HG02973 (cell line): Measurements from ENCODE around the gene EPAS1.

Source experiments
- ATAC-seq: cut with Tn5 transposase; IDR thresholded peaks from one replicate; pipeline ENCODE4 v1.9.1; 2021; ENCODE audit warnings: moderate library complexity; ENCODE audit not compliant: unreplicated experiment

Gene EPAS1

GRCh38 chr2:46337208-46337994 lies 40.2 kb downstream of the EPAS1 start:
- no peak for ATAC-seq

GRCh38 chr2:46338674-46339073 lies 41.5 kb downstream of the EPAS1 start:
- ATAC-seq, result no peak

DNA sequence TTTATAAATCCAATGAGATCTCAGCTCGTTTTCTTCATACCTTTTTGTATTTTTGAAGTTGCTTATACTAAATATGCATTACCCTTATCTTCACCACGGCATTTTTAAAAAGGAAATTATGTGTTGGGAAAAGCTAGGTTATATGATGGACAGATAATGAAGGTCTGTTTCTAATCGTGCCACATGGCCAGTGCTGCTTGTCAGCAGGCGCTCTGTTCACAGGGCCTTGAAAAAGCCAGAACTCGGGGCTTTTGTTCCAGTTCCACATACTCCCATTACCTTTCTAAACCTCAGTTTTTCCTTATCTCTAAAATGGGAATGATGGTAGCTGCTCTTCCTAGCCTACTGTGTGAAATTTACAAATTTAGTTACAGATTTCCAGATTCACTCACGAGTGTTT lies 42.0 kb downstream of the EPAS1 start:
- ATAC-seq, result no peak

DNA sequence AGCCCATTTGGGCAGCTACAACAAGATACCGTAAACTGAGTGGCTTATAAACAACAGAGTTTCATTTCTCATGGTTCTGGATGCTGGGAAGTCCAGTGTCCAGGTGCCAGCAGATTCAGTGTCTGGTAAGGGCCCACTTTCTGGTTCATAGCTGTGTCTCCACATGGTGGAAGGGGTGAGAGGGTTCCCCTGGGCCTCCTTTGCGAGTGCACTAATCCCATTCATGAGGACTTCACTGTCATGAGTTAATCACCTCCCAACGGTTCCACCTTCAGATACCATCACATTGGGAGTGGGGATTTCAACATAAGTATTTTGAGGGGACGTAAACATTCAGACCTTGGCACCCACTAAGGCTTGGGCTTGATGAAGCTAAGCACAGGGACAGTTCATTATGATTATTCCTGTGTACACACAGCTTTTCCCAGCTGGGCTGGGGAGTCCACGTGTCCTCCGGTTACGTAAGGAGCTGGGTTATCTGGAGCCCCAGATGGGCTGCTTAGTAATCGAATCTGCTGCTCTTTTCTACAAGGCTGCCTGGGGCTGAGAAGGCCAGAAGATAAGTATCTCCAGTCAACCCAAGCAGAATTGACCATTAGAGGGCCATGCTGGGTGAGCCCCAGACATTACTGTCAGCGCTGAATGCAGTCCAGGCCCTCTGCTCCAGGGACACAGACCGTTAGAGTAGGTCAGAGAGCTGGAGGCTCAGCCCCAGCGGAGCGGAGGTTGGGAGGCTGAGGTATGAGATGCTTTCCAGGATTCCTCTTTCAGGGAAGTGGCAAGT lies 42.7 kb downstream of the EPAS1 start:
- no peak for ATAC-seq

DNA sequence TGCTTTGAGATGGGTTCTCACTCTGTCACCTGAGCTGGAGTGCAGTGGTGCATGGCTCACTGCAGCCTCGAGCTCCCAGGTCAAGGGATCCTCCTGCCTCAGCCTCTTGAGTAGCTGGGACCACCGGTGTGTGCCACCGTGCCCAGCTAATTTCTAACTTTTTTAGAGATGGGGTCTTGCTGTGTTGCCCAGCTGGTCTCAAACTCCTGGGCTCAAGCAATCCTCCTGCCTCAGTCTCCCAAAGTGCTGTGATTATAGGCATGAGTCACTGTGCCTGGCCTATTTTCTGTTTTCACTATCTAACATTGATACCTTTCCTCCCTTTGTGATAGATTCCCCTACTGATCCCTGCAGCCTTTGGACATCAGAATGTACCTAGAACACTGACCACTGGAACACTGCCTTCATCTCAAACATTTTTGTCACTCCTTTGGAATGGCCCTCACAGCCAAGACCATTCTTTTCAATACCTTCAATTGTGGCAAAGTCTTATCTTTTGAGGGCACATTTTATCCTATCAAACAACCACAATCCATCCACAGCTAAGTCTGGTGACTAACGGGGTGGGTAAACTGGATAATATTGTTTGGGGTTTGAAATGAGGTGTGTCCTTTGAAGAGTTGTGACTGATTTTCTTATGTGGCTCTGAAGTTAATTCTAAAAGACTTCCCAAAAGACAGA lies 43.7 kb downstream of the EPAS1 start:
- no peak for ATAC-seq

- ATAC-seq, result no peak
Measured at GRCh38 chr2:46342566-46343315, 45.5 kb downstream of the EPAS1 start.

DNA sequence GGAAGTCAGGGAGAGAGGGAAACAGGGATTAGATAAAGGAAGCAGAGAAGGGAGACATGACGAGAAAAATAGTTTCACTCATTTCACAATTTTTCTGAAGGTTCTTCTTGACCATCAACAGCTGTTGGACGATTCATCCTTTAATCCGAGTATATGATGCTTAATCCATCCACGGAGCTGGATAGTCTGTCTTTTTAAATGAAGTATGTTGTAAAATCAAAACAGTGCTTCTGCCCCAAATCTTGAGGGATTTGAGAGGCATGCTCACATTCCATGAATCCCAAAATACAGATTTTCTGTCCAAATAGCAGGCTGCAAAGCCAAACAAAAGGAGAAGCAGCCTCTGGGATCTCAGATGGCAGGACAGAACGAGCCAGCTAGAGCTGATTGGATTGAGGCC lies 47.5 kb downstream of the EPAS1 start:
- ATAC-seq, result no peak

DNA sequence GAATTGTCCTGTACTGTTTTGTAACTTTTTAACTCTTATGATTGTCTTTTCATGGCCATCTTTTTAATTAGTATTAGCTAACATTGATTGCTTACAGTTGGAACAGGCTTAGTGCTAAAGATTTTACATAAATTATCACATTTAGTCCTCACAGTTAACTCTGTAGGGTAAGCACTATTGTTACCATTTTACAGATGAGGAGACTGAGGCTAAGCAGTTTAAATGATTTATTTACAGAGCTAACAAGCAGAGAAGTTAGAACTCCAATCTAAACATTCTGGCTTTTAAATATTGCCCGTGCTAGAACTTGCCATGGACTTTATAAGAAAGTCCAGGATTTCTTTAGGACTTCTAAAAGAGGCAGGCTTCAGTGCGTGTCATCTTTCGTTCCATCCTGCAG lies 48.6 kb downstream of the EPAS1 start:
- ATAC-seq, result no peak

DNA sequence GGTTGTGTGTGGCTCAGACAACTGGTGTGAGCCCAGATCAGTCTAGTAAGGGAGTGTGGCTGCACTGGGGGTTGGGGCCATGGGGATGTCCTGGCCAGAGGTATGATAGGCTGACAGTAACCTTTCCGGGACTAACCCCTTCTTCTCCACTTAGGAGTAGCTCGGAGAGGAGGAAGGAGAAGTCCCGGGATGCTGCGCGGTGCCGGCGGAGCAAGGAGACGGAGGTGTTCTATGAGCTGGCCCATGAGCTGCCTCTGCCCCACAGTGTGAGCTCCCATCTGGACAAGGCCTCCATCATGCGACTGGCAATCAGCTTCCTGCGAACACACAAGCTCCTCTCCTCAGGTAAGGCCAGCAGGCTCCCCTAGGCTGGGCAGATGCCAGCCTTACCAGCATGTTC lies 49.5 kb downstream of the EPAS1 start:
- no peak for ATAC-seq

GRCh38 chr2:46347648-46348280 lies 50.6 kb downstream of the EPAS1 start:
- no peak for ATAC-seq

- no peak for ATAC-seq
Measured at GRCh38 chr2:46349115-46349547, 51.9 kb downstream of the EPAS1 start.

GRCh38 chr2:46350029-46350689 lies 53.0 kb downstream of the EPAS1 start:
- no peak for ATAC-seq

DNA sequence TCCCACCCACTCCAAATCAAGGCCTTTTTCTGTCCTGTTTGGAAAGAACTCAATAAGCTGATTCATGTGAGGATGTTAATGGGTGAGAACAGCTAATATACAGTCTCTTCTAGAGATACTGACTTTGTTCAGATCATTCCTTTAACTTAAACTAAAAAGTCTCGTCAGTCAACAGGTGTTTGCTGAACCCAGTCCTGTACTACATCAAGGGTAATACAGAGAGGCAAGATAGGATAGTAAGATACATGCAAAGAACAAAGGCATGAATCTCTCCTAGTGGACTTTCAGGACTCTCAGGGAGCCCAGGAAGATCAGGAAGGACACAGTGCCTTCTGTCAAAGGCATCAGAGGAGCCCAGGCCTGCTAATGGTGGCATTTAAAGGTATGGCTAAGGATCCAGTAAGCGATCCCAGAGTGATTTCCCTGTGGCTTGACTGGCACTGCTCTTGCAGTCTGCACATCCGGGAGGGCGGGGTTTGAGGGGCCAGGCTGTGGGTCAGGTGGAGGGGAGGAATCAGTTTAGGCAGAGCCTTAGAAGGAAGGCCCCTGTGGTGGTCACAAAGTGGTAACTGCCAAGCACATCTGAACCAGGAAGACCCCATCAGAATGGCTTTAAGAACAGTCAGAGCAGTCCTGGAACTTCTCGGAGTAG lies 54.0 kb downstream of the EPAS1 start:
- ATAC-seq, result no peak

DNA sequence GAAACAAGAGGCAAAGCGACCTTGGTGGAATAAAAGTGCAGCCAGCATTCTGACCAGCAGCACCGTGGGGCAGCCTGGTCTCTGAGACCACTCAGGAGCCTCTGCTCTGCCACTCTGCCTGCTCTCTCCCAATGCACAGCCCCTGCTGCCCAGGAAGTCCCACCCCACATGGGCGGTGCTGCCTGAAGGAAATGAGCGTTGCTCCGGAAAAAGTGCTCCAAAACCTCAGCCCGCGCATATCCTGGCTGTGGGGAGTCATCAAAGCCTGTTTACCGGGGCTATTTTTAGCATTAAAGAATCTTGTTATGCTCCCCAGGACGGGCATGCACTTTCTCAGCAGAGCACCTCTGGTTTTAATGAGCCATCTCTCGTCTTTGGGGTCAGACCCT lies 54.5 kb downstream of the EPAS1 start:
- no peak for ATAC-seq

DNA sequence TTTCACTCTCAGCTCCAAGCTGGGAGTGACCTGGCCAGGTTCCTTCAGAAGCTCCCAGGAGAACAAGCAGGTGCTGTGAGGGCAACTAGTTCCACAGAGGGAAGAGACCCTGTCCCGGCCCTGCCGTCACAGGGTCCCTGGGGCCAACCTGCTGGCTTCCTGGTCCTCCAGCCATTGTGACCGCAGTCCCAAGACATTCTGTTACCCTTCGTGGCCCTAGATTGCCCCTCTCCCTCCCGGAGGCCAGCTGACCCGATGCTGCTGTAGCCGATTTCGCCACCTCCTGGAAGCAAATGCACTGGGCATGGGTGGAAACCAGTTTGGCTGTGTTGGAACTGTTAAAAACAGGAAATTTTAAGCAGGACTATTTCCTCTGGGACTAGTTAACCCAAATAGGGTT lies 55.4 kb downstream of the EPAS1 start:
- ATAC-seq, result no peak

GRCh38 chr2:46353509-46353908 lies 56.3 kb downstream of the EPAS1 start:
- ATAC-seq, result no peak

DNA sequence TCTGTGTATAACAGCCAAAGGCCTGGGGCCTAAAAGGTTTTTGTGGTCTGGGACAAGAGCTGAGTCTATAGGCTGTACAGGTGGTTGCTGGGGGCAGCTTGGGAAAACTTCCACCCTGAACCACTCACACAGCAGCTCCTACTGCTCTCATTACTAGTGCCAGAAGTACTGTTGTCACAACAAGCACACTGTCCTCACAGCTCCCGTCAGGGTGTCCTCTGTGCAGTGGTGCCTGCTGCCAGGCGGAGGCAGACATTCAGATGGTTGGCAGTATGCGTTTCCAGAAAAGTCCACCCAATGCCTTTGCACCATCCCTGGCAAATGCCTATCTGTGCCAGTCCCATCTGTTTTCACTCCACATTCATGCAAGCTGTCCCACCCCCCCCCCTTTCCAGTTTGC lies 58.5 kb downstream of the EPAS1 start:
- ATAC-seq, result no peak

DNA sequence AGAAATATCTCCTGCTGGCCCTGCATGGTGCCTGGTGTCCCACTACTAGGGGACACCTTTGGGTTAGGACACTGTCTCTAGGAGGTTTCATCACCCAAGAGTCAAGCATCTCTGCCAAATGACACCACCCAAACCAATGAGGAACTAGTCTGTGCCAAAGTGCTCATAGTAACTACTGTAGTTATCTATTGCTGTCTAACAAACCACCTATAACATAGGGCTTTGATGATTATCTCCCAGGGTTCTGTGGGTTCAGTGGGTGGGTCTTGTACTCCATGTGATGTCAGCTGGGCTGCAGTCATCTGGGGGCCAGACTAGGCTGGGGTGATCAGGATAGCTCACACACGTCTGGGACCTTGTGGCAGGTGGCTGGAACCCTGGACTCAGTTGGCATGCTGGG lies 59.8 kb downstream of the EPAS1 start:
- ATAC-seq, result no peak

- no peak for ATAC-seq
Measured at GRCh38 chr2:46358713-46359112, 61.5 kb downstream of the EPAS1 start.

DNA sequence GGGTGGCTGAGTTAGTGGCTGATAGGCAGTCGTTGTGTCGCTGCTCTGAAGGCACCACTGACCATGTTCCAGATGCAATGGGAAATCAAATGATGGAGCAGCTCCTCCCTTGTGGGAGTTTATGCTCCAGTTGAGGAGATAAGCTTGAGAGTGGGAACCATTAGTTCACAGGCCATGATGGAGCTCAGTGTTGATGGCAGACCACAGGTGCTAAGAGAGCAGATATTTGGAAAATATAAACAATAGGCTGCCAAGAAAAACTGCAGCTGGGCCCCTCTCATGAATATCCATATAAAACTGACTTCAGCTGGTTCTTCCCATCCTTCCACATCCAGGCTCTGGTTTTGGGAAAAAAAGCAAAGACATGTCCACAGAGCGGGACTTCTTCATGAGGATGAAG lies 63.1 kb downstream of the EPAS1 start:
- ATAC-seq, result no peak
